Epidermal melanocyte (primary cell): Measurements from ENCODE around the gene POU2F1.

Experiments
- DNase-seq: peaks from one replicate; pipeline ENCODE4 v3.0.0; 2011; ENCODE audit warnings: low spot score; ENCODE audit not compliant: insufficient read length

Gene POU2F1

GRCh38 chr1:167463080-167463479 is 242.4 kb downstream of the POU2F1 start:
- DNase-seq: no peak

DNA sequence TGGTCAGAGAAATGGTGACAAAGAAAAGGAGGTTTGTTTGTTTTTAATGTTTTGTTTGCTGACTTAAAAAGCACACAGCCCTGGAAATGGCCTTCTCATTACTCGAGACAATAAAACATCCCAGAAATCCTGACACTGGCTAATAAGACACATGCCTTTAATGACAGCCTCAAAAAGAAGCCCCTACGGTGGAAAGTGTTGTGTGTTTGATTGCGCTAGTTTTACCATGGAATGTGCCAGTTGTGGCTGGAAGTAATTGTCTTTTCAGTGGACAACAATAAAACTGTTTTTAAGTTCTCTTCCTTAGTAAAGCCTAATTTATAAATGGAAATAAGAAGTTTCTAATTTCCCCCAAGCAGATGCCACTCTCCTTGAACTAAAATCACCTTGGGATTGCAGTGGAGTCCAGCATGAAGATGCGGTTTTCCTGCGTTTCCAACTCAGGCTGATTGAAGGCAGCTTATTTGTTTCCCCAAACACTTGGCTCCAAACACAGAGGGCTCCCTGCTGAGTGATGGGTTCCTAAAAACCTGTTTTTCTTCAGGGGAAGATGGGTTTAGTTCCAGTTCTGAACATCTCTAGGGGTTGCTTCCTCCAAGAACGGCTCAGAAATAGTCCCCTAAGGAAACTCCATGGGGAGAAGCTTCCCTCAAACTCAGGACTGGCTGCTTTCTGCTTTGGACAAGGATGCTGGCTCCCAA is 243.3 kb downstream of the POU2F1 start:
- no peak for DNase-seq

GRCh38 chr1:167465018-167465417 is 244.3 kb downstream of the POU2F1 start:
- DNase-seq: no peak

DNA sequence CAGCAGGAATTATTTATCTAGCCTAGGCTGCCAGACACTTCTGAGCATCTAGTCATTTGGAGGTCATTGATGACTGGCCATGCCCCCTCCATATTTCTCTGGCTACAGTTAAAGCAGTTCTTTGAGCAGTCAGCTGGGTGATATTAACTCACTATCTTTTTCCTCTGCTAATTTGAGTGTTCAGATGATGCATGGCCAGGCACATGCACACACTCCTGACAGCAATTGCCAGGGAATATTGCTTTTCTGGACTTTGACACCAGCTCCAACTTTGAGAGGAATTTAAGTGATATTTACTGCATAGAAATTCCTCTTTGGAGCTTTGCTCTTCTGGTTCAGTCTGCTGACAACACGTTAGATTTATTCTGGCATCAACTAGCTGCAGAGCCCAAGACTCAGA is 245.1 kb downstream of the POU2F1 start:
- no peak for DNase-seq

DNA sequence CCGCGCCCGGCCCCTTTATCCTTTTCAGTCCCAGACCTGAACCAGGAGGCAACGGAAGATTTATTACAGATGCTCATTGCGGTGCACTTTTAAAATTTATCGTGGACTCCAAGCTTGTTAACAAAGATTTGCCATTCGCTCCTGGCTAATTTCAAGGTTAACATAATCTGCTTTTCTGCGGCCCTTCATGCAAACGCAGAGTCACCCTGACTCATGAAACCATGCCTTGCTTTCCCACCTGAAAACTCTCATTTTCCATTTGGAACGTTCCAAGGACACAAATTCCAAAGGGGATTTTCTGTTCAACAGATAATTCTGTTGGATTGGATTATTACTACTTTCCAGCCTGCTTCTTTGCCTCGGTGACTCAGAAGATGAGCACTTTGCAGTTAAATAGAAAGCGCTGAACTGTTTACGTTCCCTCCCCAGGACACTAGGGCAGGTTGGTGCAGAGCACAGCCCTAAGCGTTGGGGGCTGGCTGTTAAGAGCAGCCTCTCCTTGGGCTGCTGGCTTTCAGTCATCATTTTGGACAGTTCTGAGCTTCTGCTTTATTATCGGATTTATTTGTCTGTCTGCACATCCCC is 246.5 kb downstream of the POU2F1 start:
- no peak for DNase-seq

DNA sequence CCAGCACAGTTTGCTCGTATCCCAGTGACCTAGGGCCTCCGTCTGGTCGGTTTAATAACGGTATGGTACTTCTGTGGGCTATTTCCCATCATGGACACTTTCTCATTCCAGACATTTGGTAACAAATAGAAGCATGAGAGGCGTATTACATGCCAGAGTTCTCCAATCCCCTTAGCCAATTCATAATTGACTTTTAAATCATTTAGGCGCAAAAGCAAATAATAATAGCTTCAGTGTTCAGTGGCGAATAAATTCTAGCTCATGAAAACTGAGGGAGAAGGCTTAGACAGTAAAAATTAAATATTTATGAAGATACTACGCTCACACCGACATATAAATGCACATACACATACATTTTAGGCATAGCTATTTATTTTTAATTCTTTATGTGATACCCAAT is 247.1 kb downstream of the POU2F1 start:
- DNase-seq: no peak

DNA sequence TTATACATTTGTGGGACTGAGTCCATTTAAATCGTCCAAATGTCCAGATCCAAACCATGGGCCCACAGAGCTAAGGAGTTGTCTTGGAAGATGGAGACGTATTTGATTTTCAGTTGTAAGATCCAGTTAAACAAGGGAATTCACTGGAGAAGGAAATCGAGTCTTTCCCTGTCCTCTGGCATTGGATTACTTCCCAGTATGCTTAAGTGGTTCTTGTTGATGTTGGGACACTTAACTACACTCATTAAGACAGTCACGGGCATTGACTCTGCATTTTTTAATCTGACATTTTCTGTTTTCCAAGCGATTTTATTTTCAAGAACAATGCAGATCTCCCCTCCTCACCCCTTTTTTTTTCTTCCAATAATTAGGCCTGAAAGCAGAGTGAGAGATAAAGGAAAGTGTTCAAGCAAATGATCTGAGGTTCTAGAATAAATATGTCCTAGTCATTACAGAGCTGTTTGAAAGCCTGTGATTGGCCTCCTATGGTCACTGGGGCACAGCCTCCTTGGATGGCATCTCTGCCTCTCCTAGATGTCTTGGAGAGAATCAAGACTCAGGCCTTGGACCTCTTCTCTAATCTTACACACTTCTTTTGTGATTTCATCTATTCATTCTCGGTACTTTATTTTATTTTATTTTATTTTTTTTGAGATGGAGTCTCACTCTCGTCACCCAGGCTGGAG is 248.7 kb downstream of the POU2F1 start:
- DNase-seq: no peak

DNA sequence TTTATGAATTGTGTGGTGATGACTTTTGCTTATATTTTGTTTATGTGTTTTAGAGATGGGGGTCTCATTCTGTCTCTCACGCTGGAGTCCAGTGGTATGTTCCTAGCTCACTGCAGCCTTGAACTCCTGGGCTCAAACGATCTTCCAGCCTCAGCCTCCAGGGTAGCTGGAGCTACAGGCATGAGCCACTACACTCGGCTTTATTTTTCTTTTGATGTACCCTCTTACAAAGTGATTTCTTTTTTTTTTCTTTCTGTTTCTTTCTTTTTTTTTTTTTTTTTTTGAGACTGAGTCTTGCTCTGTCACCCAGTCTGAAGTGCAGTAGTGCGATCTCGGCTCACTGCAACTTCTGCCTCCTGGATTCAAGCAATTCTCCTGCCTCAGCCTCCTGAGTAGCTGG is 250.9 kb downstream of the POU2F1 start:
- no peak for DNase-seq

GRCh38 chr1:167472752-167473521 is 252.3 kb downstream of the POU2F1 start:
- DNase-seq: no peak

GRCh38 chr1:167473761-167474160 is 253.1 kb downstream of the POU2F1 start:
- DNase-seq: no peak

- no peak for DNase-seq
Measured at GRCh38 chr1:167474191-167474641, 253.5 kb downstream of the POU2F1 start.

DNA sequence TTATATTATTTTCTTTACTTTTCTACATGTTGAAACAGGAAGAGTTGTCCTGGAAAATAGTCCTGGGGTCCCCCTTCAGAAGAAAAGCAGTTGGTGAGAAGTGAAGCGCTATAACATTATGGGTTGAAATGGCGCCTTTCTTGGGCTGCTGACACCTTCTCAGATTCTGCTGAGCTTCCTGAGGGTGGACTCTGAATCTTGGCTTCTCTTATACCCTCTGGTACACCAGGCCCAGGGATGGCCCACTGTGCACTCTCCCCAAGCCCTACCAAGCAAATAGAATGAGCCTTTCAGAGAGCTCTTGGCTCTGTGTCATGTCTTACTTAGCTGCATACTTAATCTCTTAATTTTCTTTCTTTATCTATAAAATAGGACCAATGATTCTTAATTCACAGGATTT is 255.4 kb downstream of the POU2F1 start:
- no peak for DNase-seq
